HG03521 (cell line): ENCODE data around the gene SLAMF6.
"Not testable (repeated sequence)": the region's sequence is repeated elsewhere in the genome, so short reads cannot be mapped to it uniquely, and the experiment has no call there.

Experiments
- ATAC-seq: cut with Tn5 transposase; IDR thresholded peaks from one replicate; pipeline ENCODE4 v1.9.1; 2021; ENCODE audit warnings: mild to moderate bottlenecking, moderate library complexity; ENCODE audit not compliant: unreplicated experiment

The SLAMF6 gene

GRCh38 chr1:160522622-160523345 is at the start of gene SLAMF6:
Gene SLAMF6, minus strand, starts transcription at chr1:160523255. Its CDS starts 63 bp downstream, at chr1:160523192.
- ATAC-seq = no peak

DNA sequence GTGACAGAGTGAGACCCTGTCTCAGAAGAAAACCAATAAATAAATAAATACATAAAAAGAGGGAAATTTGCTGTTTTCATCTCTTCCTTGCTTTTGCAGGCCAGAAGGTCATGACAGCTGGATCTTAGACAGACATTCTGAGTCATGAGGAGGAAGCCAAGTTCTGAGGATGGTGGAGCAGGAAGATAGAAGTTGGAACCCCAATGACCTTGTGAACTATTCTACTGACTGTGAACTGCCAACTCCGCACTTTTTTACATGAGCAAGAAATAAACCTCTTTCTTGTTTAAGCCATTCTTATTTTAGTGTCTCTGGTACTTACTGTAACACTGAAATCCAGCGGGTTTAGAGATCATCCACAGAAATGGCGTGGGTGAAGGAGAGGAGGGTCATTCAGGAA is 47.8 kb upstream of the SLAMF6 start:
- ATAC-seq = no peak

- no peak for ATAC-seq
Observed at GRCh38 chr1:160569806-160570205, 46.8 kb upstream of the SLAMF6 start.

DNA sequence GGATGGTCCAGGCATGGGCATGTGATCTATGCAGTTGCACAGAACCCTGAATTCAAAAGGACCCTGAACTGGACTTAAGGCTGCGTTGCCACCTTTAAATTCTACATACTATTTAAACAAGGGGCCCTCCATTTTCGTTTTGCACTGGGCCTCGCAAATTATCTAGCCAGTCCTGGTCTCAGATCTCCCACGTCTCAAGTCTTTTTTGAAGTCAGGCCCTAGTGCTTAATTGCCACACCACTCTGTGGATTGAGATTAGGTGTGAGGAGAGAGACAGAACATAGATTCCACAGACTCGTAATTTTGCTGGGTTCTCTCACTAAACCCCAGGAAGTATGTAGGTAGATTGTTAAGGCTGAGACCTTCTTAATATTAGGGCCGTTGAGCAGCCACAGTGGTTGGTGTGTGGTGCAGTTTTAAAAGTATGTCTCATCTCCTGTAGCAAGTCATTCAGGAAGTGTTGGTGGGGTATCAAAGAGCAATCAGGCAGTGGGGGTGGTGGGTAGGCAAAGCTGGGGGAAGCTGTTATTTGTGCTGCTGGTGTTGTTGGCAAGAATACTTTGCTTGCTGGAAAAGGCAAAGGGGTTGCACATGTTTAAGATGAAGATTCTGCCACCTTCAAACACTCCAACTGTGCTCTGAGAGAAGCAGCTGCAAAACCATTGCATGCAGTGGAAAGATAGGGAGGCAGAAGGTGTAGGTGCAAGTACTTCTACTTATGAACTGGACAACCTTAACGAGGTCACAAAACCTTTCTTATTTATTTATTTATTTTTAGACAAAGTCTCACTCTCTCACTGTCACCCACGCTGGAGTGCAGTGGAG is 45.0 kb upstream of the SLAMF6 start:
- no peak for ATAC-seq

DNA sequence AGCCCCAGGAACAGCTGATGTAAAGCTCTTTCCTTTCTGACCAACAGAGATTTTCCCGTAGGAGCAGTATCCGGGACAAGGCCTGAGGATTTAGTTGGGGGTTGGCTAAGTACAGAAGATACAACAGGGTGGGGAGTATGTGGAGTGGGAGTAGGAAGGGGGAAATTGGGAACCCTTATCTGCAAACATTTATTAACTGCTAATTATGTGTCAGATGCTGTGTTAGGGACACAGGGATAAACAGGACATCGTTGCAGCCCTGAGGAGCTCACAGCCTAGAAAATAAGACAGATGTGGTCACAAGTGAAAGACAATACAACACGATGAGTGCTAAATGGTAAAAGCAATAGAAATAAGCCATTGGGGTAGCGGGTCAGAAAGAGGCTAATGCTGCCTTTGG is 44.3 kb upstream of the SLAMF6 start:
- no peak for ATAC-seq

DNA sequence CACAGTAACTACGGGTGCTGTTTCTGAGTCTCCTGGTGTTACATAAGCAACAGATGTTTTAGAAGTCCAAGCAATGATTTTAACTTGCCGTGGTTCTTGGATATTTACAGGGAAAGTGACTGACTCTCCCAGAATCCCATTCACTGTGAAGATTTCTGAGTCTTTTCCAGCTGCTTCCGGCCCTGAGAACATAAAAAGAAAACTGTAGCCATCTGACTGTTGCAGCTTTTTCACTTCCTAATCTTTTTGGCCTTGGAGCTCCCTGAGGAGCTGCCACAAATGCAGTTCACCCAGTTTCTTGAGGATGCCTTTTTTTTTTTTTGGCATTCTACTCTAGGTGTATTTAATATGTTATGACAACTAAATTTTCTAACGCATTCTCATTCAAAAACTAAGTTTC is 42.5 kb upstream of the SLAMF6 start:
- ATAC-seq = no peak

GRCh38 chr1:160563230-160563629 is 40.2 kb upstream of the SLAMF6 start:
- ATAC-seq = not testable (repeated sequence)

DNA sequence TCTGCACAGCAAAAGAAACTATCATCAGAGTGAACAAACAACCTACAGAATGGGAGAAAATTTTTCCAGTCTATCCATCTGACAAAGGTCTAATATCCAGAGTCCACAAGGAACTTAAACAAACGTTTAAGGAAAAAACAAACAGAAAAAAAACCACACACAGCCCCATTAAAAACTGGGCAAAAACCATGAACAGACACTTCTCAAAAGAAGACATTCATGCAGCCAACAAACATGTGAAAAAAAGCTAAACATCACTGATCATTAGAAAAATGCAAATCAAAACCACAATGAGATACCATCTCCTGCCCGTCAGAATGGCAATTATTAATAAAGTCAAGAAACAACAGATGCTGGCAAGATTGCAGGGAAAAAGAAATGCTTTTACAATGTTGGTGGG is 39.7 kb upstream of the SLAMF6 start:
- ATAC-seq = not testable (repeated sequence)

GRCh38 chr1:160560806-160561205 is 37.8 kb upstream of the SLAMF6 start:
- ATAC-seq = no peak

GRCh38 chr1:160560045-160560705 is 37.1 kb upstream of the SLAMF6 start:
- no peak for ATAC-seq

DNA sequence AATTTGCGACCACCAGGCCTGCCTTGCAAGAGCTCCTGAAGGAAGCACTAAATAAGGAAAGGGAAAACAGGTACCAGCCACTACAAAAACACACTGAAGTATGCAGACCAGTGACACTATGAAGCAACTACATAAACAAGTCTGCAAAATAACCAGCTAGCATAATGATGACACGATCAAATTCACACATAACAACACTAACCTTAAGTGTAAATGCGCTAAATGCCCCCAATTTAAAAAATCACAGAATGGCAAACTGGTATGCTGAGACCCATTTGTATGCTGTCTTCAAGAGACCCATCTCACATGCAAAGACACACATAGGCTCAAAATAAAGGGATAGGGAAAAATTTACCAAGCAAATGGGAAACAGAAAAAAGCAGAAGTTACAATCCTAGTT is 36.4 kb upstream of the SLAMF6 start:
- not testable (repeated sequence) for ATAC-seq

GRCh38 chr1:160558660-160559380 is 35.8 kb upstream of the SLAMF6 start:
- no peak for ATAC-seq

GRCh38 chr1:160553778-160554177 is 30.7 kb upstream of the SLAMF6 start:
- no peak for ATAC-seq

- no peak for ATAC-seq
Observed at GRCh38 chr1:160552425-160552824, 29.4 kb upstream of the SLAMF6 start.

- no peak for ATAC-seq
Observed at GRCh38 chr1:160550572-160551034, 27.5 kb upstream of the SLAMF6 start.

GRCh38 chr1:160549665-160550006 is 26.6 kb upstream of the SLAMF6 start:
- no peak for ATAC-seq

DNA sequence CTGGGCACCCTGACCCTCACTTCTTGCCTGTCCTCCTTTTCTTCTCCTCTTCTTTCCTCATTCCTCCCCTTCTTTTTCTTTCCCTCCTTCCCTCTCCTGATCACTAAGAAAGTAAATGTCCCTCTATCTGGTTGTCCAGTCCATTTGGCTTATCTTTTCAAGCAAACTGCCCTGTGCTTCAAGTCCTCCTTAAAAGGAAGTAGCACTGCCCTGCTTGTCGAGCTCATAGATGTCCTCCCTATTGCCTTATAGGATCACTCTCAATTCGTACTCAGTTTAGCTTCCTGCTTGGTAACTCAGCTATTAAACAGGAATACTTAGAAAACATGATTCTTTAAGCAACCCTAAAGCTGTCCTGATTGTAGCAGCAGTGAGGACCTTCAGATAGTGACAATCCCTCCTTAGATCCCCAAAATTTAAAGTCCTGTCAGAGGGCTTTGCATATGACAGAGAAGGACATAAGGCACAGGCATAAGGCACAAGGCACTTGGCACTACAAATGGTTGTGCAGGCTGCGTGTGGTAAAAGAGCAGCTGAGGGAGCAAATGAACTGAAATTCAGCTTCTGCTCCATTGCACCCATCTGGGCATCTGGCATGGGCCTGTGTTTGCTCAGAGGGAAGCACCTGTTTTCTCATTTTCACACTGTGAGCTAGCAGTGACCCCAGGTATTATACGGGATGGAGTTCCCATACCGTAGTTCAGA is 26.1 kb upstream of the SLAMF6 start:
- peak; percentile 59 for ATAC-seq

- no peak for ATAC-seq
Observed at GRCh38 chr1:160548183-160548582, 25.1 kb upstream of the SLAMF6 start.

DNA sequence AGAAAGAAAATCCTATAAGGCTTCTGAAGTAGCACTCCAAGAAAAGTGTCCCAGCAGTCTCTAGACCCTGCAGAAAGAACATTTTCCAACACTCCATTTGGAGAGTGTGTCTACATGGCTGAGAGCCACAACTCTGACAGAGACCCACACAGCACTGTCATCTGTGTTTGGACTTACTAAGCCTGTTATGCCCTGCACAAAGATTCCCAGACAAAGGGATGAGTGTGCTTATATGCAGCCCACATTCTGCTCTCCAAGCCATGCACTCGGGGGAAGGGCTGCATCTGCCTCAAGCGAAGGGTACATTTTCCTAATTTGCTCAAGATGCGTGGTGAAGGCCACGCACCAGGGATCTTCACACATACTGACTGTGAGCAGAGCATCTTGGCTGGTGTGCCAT is 24.4 kb upstream of the SLAMF6 start:
- ATAC-seq = no peak

DNA sequence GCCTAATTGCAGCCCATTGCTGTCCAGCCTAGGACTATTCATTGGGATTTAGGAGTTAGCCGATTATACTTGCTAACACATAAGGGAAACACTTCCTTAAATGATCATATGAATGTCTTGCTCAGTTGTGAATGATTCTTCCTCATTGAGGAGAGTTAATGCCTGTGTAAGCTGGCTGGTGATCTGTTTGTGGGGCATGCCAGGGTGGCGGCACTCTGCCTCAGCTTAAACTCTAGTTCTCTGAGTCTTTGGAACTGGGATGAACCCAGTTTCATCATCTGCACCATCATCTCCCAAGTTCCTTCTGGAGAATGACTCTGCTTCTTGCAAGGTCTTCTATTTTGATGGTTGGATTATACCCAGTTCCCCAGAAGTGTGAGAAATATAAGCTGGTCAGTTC is 23.9 kb upstream of the SLAMF6 start:
- no peak for ATAC-seq
